GM19035 (cell line): ENCODE data around the gene SUMO3.
"Not testable (repeated sequence)": the region's sequence is repeated elsewhere in the genome, so short reads cannot be mapped to it uniquely, and the experiment has no call there.

Experiments used
- ATAC-seq: cut with Tn5 transposase; IDR thresholded peaks from one replicate; pipeline ENCODE4 v1.9.1; 2021; ENCODE audit not compliant: unreplicated experiment

The SUMO3 gene

DNA sequence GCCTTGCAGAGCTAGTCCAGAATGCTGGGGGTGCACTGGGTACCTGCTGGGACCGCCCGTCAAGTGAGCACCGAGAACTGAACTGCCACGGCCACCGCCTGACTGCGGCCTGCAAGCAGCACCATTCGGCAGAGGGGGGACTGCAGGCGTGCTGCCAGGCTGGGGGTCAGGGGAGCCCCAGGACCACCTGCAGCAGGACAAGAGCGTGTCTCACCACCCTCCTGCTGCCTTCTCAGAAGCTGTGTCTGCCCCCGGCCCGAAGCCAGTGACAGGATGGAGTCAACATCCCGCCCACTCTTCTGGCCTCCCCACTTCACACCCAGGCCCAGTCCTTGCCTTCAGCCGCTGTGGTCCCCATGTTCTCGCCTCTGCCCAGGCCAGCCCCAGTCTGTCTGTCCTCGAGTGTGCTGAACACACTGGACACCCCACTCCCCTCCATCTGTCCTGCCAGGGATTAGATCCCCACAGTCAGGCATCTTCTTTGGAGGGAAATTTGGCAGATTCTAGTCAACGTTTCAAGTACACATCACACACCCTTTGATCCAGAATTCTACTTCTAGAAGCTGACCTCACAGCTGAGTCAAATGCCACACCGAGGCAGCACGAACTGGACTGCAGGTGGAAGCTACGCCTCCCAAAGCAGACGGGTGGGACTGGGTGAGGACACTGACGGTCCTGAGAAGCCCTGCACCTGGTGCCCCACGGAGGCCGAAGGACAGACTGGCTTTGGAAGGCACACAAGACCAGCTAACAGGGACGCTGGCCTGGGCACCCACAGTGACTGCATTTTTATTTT, 29.6 kb upstream of the SUMO3 start:
- ATAC-seq: no peak

DNA sequence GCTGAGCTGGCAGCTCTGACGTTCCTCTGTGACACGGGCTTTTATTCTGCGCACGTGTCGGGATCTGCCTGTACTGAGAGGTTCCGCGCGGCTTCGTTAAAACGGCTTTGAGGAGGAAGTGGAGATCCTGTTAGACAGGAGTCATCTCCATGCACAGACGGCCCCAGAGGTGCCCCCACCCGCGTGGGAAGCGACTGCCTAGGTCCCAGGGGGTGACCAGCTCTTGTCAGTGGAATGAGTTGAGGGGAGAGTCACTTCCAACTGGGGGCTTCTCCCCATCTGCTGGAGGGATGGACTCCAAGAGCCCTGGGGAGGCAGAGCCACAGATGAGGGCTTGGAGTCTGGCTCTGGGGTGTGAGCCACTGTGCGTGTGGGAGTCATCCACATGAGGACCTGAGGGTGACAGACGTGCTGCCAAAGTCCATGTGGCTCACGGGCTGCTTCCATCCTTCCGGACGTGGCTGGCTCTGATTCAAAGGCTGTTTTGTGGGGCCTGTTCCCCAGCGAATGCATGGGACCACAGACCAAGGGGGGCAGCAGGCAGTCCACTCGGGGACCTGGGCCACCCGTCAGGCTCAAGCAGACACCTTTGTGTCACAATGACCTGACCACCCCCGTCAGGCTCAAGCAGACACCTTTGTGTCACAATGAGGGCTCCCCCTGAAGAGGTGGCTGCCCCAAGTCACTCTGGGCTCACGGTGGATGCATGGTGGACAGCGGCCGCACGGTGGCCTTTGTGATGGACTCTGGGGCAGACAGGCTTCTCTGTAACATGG, 28.8 kb upstream of the SUMO3 start:
- ATAC-seq: no peak

DNA sequence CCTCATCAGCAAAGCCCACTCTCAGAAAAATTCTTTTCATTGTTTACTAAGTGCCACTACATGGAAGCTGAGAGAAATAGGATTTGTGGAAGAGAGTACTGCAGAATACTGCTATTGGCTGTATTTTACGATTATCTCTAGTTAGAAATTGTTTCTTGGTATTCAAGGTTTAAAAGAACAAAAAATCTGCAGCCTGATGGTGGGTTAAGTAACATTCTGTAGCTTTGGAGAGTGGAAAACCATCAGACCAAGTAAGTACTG, 28.3 kb upstream of the SUMO3 start:
- ATAC-seq: no peak

DNA sequence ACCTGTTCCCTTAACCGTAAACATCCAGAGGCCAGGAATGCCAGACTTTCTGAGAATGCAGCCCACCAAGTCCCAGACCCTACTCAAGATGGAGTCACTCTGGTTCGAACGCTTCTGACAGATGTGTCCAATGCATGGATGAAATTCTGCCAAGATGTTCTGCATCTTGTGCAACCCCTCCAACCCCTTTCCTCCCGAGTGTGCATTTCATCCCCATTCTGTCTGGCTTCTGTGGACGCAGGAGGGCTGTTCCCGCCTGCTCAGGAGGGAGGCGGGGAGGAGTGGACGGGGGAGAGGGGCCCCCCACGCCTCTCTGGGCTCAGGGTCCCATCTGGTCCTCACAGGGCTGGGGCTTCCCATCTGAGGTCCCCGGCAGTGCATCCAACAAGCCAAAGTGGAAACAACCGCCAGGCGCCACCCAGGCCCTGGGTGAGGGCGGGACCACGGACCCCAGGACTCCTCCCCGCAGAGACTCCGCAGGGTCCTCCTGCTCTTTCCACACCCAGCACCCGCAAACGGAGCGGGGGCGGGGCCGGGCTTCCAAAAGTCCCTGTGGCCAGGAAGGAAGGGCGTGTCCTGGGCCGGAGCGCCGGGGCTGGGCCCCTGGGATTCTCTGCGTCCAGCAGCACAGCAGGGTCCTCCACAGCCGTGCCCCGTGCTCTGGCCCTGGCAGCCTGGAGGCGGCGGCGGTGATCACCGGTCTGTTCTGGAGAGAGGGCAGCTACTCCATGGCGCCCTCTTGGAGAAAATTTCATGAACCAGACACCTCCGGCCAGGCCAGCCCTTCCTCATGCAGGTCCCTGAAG, 27.8 kb upstream of the SUMO3 start:
- ATAC-seq: no peak

DNA sequence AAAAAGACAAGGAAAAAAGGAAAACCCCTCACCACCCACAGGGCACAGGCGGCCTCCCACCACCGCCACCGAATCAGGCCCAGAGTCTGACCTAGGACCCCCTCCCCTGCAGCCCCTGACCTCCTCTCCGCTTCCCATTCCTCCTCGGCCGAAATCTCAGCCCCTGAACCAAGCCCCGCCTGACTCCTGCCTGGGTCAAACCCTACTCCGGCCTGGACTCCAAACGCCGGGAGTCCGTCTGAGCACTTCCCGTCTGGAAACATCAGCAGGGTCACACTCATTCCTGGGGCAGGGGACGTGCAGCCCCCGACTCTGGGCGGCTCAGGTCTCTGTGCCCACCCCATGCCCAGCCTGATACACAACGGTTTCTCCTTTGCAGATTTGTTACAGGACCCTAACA, 26.4 kb upstream of the SUMO3 start:
- no peak for ATAC-seq

DNA sequence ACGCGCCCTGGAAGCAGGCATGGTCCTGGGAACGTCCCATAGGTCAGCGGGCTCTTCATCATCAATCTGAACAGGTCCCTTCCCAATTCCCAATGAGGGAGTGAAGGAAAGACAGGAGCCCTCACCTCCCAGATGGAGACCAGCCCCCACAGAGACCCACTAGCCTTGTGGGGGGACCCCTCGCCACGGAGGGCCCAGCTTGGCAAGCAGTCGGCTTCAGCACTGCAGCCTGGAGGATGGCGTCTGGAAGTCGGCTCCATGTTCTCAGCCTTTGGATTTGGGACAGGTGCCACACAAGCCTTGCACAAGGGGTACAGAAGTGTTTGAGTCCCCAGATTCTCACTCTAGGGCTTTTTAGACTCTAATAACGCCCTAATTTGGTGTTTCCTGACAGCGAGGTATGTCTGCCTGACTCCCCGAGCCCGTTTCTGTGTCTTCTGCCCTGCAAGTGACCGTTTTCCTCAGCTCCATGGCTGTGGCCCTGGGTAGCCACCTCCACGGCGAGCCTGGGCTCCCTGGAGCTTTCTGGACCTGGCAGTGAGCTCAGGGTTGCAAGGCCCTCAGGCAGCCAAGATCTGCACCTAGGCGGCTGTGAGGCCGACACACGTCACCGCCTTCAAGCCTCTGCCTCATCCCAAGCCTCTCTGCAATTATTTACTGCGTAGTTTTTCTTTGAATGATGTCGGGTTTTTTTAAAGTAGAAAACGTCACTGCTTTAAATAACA, 25.0 kb upstream of the SUMO3 start:
- no peak for ATAC-seq

DNA sequence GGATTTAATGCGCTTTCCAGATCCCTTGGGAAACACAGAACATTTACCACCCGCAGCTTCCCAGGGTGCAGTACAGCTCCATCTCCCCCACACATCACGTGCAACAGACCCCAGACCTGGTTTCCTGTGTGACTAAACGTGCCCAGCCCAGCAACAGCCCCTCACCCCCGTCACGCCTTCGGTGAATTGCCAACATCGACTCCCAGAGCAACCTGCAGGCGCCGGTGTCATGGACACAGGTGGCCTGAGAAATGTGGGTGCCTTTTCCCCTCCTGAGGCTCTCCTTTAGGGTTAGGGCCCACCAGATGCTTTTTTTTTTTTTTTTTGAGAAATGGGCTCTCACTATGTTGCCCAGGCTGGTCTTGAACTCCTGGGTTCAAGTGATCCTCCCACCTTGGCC, 24.2 kb upstream of the SUMO3 start:
- no peak for ATAC-seq

DNA sequence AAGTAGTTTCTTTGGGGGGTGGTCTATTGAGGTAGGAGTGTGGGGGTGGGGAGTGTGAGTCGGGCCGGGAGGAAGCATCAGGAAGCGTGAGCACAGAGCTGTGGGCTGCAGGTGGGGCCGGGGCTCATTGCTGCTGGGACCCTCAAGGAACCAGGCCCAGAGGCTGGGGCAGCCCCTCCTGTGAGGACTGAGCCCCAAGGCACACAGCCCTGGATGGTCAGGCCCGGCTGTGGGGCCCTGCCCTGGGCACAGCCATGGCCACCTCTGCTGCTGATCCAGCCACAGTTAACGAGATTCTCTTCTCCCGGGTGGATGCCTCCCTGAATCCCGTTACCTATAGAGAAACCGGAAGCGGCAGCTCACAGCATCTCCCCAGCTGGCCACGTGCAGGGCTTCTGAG, 22.9 kb upstream of the SUMO3 start:
- no peak for ATAC-seq

DNA sequence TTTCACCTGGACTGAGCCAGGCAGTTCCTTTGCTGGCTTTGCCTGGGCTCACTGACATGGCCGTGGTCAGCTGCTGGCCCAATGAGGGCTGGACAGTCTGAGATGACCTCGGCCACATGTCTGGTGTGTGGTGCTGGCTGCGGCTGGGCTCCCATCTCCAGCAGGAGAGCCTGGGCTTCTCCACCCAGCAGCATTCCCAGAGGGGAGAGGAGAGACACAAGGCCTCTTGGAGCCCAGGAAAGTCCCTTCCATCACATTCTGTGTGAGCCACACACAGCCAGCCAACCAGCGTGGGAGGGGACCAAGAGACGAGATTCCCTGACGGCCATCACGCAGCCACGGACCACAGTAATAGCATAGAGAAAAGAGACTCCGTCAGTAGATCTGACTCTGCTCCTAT, 21.1 kb upstream of the SUMO3 start:
- no peak for ATAC-seq

DNA sequence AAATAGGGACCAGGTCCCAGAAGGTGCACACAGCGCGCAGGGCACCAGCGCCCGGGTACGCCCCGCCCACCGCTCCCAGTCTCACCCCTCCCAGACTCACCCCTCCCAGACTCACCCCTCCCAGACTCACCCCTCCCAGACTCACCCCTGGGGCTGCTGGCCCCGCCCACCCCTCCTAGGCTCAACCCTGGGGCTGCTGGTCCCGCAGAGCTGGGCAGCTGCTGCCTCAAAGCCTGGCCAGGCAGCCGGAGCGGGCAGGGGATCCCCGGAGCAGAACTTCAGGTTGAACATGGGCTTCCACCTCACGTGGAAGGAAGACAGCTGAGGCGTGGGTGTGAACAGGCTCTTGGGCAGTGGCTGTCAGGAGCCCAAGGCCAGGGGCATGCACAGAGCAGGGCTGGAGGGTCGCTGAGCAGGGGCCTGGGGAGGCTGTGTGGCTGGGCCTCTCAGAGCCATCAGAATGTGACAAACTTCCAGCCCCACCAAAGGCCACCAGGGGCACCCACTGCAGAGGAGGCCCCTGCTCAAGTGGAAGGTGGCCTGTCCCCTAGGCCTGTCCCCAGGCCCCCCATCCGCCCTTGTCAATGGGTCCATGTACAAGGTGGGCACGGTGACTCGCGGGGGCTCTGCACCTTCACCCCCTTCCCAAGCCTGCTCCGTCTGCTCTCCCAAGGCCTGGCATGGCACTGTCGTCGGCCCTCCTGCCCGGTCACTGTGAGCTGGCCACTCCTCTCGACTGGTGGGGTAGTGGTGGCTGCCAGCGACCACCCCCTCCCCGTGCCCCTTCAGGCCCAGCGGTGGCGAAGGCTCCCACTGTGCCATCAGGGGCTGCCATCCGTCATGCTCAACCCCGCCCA, 20.4 kb upstream of the SUMO3 start:
- ATAC-seq: no peak

DNA sequence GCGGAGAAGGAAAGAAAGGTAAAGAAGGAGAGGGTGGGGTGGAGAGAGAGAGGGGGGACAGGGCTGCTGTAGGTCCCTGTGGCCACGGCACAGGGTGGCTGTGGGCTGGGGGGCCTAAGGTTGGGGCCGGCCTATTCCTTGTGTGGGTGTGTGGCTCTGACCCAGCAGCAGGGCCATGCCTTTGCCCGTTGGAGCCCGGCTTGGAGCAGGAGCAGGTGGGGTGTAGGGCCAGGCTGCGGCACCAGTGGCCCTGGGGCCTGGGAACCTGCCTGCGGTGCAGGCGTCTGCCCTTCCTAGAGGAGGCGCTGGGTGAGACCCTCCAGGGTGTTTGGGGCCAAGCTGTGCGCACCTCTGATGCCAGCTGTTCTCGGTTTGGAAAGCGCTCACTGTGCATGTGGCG, 19.7 kb upstream of the SUMO3 start:
- no peak for ATAC-seq

DNA sequence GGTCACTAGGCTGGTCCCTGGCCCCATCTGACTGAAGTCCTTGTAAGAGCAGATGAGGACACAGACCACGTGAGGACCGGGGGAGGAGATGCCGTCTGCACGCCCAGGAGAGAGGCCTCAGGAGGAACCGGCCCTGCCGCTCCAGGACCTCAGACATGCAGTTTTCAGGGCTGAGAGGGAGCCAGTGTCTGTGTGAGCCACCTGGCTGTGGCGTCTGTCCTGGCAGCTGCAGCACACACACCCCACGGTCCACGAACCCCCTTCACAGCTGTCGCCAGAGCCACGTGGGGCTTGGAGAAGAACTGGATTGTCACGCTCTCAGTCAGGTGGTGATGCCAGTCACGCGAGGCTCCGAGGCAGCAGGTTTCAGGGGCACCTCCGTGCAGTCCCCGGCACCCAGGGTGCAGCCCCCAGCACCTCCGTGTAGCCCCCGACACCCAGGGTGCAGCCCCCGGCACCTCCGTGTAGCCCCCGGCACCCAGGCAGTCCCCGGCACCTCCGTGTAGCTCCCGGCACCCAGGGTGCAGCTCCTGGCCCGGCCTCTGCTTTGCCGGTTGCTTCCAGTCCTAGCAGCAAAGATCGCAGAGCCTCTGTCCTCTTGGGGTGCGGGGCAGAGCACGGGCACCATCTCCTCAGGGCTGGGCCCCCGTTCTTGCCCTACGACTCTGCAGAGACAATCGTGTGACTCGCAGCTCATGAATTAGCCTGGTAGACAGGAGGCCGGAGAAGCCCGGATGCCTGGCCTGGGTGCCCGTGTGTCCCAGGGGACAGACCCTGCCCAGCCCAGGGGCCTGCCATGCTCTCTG, 19.0 kb upstream of the SUMO3 start:
- no peak for ATAC-seq

DNA sequence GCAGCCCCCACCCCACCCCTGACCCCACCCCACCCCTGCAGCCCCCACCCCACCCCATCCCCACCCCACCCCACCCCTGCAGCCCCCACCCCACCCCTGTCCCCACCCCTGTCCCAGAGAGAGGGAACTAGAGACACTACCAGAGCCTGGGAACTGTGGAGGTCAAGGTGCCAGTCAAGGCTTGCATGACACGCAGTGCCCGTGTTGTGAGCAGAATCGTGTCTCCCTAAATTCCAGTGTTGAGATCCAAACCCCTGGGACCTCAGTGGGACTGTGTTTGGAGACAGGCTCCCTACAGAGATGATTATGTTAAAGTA, 18.4 kb upstream of the SUMO3 start:
- no peak for ATAC-seq

DNA sequence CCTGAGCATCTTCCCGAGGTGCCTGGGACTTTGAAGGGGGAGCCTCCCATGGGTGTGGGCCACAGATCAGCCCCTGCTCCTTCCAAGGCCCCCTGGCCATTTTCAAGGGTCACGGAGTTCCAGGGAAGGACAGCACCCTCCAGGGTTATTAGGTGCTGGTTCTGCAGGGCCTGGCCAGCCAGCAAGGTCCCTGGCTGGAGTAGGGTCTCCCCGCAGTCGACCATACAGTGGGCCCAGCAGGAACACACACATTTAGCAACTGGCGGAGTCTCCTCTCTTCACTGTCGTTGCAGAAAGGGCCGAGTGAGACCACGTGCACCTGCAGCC, 17.7 kb upstream of the SUMO3 start:
- no peak for ATAC-seq

DNA sequence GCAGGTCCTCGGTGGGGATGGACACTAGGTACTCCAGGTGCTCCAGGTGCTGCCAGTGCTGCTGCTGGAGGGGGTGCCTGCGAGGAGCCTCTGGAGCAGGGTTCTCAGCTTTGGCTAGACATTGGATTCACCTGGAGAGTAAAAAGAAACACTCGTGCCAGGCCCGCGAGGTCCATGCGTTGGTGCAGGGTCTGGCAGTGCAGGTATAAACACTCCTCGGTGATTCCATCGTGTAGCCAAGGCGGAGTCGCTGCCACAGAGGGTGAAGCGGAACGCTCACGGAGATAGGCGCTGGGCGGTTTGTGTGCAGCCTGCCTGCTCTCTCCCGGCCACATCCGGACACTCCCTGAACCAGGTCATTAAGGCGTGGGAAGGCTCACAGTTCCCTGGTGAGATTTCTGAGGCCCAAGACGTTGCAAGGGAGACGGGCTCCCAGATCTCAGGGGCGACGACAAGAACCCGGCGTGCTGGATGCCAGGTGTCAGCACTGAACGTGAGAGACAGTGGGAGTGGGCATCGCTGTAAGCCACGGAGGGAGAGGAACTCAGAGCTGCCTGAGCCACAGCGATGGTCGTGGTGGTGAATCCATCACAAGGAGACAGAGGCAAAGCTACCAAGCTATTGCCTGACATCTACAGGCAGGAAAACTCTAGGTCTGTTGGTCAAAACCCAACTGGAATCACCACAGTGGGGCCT, 17.2 kb upstream of the SUMO3 start:
- no peak for ATAC-seq

DNA sequence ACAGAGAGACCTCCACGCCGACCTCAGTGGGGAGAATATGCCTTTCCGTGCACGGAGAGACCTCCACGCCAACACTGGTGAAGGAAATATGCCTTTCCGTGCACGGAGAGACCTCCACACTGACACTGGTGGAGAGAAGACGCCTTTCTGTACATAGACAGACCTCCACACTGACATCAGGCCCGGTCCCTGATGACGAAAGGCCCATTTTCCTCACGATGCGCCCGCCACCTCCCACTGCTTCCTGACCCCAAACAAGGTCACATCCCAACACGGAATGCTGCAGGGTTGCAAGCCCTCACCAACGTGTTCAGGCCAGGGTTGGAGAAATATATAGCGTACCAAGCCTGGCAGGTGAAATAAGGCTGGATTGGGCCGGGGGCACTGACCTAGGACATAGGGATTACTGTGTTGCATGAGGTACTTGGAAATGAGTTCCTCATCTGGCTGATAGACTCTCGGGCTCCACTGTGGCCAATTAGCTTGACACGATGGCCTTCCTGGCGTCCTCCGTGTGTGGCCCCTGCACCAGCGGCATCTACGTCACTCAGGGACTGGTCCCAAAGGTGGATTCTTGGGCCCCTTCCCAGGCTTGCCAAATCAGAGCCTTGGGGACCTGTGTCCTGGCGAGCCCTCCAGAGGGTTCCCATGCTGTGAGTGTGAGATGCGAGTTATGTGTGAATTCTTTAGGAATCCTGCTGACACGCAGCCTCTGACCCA, 16.5 kb upstream of the SUMO3 start:
- no peak for ATAC-seq

DNA sequence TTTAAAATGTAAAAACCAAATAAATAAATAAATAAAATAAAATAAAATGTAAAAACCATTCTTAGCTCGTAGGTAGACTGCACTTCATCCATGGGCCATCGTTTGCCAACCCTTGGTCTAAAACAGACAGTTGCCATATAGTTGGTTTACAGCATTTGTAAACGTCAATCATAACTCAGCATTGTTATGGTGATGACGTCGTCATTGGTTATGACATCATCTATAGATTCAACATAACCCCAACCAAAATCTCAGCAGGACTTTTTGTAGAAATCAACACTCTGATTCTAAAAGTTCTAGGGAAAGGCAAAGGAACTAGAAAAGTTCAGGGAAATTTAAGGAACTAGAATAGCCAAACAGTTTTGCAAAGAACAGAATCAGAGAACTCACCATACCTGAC, 15.8 kb upstream of the SUMO3 start:
- ATAC-seq: no peak

DNA sequence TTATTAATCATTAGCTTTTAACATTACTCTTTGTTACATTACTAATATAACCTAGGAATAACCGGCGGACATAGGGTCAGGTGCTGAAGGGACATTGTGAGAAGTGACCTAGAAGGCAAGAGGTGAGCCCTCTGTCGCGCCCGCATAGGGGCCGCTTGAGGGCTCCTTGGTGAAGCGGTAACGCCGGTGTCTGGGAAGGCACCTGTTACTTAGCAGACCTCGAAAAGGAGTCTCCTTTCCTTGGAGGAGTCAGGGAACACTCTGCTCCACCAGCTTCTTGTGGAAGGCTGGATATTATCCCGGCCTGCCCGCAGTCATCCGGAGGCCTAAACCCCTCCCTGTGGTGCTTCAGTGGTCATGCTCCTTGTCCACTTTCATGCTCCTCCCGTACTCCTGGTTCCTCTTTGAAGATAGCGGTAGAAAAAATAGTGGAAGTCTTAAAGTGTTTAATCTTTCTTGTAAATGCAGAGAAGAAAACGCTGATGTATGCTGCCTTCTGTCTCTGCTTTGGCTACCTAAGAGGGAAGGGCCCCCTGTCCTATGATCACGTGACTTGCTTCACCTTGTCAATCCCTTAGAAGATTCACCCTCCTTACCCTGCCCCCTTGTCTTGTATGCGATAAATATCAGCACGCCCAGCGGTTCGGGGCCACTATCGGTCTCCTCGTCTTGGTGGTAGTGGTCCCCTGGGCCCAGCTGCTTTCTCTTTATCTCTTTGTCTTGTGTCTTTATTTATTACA, 14.8 kb upstream of the SUMO3 start:
- ATAC-seq: not testable (repeated sequence)
